ENCODE measurements around the gene FBXO21. TPM values are rescaled to one million over a fixed set of nuclear protein-coding genes. Genes with fewer than 3 reads are reported as not detected.

Gene FBXO21
- total RNA-seq, 1 experiment from 2014 or later = 37.8 TPM

DNA sequence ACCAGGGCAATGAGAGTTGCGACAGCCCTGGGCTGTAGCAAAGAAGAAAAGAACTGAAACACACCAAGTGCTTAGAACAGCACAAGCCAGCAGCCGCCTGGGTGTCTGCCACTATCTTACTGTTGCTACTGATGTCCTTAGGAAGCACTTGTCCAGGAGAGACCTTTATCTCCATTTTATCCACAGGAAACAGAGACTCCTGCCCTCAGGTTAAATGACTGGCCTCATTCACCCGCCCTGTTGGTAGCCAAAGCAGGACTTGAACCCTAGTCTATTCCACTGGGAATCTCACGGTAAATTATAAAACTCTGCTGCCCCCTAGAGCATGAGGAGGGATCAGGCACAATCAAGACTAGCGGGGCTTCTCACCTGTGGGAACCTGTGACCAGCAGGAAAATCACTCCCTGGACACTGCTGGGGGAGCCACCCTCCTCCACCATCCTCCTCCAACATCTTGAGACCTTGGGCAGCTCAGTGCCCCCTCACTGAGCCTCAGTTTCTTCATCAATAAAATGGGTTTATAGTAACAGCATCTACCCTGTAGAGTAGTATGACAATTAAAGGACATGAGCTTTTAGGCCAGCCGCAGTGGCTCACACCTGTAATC lies 70.6 kb downstream of the FBXO21 start:
- BruUV-seq (replicated peaks) = no TSS peak
- TF ChIP-seq POLR2AphosphoS5 (IDR thresholded peaks at IDR 0.05; ENCODE audit: low read depth, low read length) = no peak
- TF ChIP-seq, protein P1, sequence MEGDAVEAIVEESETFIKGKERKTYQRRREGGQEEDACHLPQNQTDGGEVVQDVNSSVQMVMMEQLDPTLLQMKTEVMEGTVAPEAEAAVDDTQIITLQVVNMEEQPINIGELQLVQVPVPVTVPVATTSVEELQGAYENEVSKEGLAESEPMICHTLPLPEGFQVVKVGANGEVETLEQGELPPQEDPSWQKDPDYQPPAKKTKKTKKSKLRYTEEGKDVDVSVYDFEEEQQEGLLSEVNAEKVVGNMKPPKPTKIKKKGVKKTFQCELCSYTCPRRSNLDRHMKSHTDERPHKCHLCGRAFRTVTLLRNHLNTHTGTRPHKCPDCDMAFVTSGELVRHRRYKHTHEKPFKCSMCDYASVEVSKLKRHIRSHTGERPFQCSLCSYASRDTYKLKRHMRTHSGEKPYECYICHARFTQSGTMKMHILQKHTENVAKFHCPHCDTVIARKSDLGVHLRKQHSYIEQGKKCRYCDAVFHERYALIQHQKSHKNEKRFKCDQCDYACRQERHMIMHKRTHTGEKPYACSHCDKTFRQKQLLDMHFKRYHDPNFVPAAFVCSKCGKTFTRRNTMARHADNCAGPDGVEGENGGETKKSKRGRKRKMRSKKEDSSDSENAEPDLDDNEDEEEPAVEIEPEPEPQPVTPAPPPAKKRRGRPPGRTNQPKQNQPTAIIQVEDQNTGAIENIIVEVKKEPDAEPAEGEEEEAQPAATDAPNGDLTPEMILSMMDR (IDR thresholded peaks at IDR 0.05) = peak; percentile 86

DNA sequence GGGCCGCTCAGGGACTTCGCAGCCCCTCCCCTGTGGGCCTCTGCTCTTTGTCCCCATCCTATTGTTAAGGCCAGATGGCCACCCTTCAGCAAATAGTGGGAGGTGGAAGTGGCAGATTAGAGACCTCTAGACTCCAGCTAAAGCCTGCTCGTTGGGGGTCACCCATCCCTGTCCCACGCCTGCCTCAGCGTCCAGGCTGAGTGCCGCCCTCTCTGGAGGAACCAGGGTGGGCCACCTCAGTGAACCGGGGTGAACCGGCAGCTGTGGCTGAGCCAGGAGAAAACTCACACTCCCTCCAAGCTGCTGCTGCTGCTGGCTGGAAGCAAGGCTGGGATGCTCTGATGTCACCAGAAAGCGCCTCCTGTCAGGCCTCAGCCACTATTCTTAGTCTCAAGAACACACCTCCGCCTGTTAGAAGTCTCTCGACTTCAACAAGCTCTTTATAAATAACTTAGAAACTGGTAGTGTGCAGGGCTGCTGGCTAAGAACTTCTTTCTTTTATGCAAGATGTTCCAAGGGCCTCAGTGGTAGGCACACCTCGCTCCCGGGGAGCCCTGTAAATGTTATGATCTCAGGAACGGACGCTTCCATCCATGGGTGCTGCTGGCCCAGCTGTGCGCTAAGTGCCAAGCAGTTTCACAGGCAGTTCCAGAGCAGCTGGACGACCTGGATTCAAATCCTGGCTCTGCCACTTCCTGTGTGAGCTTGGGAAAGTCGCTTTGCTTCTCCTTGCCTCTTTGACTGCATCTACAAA lies 71.3 kb downstream of the FBXO21 start:
- in situ Hi-C loops (cut with HindIII; ENCODE audit: low pct_unique_long_range_greater_than_20kb, low sequenced_read_pairs) = no loop called here
- H3K36me3 ChIP-seq (ENCODE audit: control insufficient read depth, insufficient read depth, low read length) = no peaks in the 10 kb centered on the region
- POLR2A ChIA-PET = interaction anchor here (0.6 kb wide), 1 partner anchor 833 kb away, joined by 3 read pairs; no protein-coding TSS in a partner anchor
- CTCF ChIA-PET = interaction anchor here (0.6 kb wide), 1 partner anchor 102 kb away, joined by 3 read pairs; no protein-coding TSS in a partner anchor
- no peak for DNase-seq (ENCODE audit: low read depth, low spot score)
- H3K27me3 ChIP-seq (ENCODE audit: control insufficient read depth, insufficient read depth, low read length) = no peaks in the 10 kb centered on the region
- no peak overlapping the region for H3K4me3 ChIP-seq (ENCODE audit: low read depth in 2 of 2, low read length in 2 of 2)
- peak; percentile 49 for ATAC-seq
- no peaks in the 10 kb centered on the region for H3K4me1 ChIP-seq (ENCODE audit: control insufficient read depth, insufficient read depth, low read length)
- H3K9me3 ChIP-seq (ENCODE audit: control insufficient read depth, insufficient read depth, low read depth, low read length) = no peaks in the 10 kb centered on the region
- TF ChIP-seq POLR2AphosphoS5 (IDR thresholded peaks at IDR 0.05; ENCODE audit: low read depth, low read length) (no peak), TCF7L2 (IDR thresholded peaks at IDR 0.05; ENCODE audit: low read depth, low read length) (no peak), SIN3A (IDR thresholded peaks at IDR 0.05; ENCODE audit: borderline replicate concordance, insufficient read depth, low read depth, low read length) (no peak)
- TF ChIP-seq, protein P2, sequence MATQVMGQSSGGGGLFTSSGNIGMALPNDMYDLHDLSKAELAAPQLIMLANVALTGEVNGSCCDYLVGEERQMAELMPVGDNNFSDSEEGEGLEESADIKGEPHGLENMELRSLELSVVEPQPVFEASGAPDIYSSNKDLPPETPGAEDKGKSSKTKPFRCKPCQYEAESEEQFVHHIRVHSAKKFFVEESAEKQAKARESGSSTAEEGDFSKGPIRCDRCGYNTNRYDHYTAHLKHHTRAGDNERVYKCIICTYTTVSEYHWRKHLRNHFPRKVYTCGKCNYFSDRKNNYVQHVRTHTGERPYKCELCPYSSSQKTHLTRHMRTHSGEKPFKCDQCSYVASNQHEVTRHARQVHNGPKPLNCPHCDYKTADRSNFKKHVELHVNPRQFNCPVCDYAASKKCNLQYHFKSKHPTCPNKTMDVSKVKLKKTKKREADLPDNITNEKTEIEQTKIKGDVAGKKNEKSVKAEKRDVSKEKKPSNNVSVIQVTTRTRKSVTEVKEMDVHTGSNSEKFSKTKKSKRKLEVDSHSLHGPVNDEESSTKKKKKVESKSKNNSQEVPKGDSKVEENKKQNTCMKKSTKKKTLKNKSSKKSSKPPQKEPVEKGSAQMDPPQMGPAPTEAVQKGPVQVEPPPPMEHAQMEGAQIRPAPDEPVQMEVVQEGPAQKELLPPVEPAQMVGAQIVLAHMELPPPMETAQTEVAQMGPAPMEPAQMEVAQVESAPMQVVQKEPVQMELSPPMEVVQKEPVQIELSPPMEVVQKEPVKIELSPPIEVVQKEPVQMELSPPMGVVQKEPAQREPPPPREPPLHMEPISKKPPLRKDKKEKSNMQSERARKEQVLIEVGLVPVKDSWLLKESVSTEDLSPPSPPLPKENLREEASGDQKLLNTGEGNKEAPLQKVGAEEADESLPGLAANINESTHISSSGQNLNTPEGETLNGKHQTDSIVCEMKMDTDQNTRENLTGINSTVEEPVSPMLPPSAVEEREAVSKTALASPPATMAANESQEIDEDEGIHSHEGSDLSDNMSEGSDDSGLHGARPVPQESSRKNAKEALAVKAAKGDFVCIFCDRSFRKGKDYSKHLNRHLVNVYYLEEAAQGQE (IDR thresholded peaks at IDR 0.05; ENCODE audit: insufficient read depth in 1 of 2, low read depth in 2 of 2, low read length in 1 of 2) = no peak
- TF ChIP-seq, protein P1 (IDR thresholded peaks at IDR 0.05) = no peak
- H3K27ac ChIP-seq (ENCODE audit: low read length) = no peak overlapping the region
- intact Hi-C loops (cut with micrococcal nuclease; ENCODE audit: unreplicated experiment) = loop anchor here (1.0 kb wide), 1 partner anchor 94 kb away; no protein-coding TSS in a partner anchor
- no TSS peak for BruUV-seq (replicated peaks)

More for the DNA sequence above, 70.6 kb downstream of the FBXO21 start:
- no peak overlapping the region for H3K4me3 ChIP-seq (ENCODE audit: low read depth in 2 of 2, low read length in 2 of 2)
- H3K36me3 ChIP-seq (ENCODE audit: control insufficient read depth, insufficient read depth, low read length) = no peaks in the 10 kb centered on the region
- peaks cover 3% of the 10 kb centered on the region; the same call in 1 of the 2 replicates for H3K4me1 ChIP-seq (ENCODE audit: control insufficient read depth, insufficient read depth, low read length)
- H3K9me3 ChIP-seq (ENCODE audit: control insufficient read depth, insufficient read depth, low read depth, low read length) = no peaks in the 10 kb centered on the region
- intact Hi-C loops (cut with micrococcal nuclease; ENCODE audit: unreplicated experiment) = loop anchor here (1.0 kb wide), 1 partner anchor 94 kb away; no protein-coding TSS in a partner anchor
- CTCF ChIA-PET = interaction anchor here (0.6 to 0.9 kb wide), 3 partner anchors 54 to 103 kb away, joined by 3 read pairs; no protein-coding TSS in a partner anchor
- POLR2A ChIA-PET = interaction anchor here (0.5 kb wide), 1 partner anchor 48 kb away, joined by 3 read pairs; no protein-coding TSS in a partner anchor
- no peak overlapping the region for H3K27ac ChIP-seq (ENCODE audit: low read length)
- peak; percentile 88 for ATAC-seq
- H3K27me3 ChIP-seq (ENCODE audit: control insufficient read depth, insufficient read depth, low read length) = no peaks in the 10 kb centered on the region
- peak; percentile 22 for DNase-seq (ENCODE audit: low read depth, low spot score)
- in situ Hi-C loops (cut with HindIII; ENCODE audit: low pct_unique_long_range_greater_than_20kb, low sequenced_read_pairs) = no loop called here
